Neural cell (in vitro differentiated cells): ENCODE measurements around the gene MAML2. TPM values are rescaled to one million over a fixed set of nuclear protein-coding genes. Genes with fewer than 3 reads are reported as not detected.

Source experiments
- H2AFZ ChIP-seq: fragments of 200-600, 300-800 bp; sonication (generic), shearing (Covaris generic); 2 replicates; pipeline ENCODE4 v1.6.0; 2014; ENCODE audit warnings: low read depth, mild to moderate bottlenecking, antibody characterized with exemption, low read length, moderate library complexity
- H3F3A ChIP-seq: fragments of 200-600 bp; shearing (Covaris generic); 2 replicates; pipeline ENCODE4 v1.6.1; 2016; ENCODE audit warnings: mild to moderate bottlenecking, moderate library complexity, mixed read lengths, antibody characterized with exemption, low read length; ENCODE audit not compliant: insufficient read depth, poor library complexity, severe bottlenecking
- H3K27ac ChIP-seq: fragments of 200-600, 300-800 bp; sonication (generic), shearing (Covaris generic); 2 replicates; pipeline ENCODE4 v1.5.1; 2014; ENCODE audit warnings: mild to moderate bottlenecking, low read length, moderate library complexity
- H3K27me3 ChIP-seq: fragments of 300-800, 200-600 bp; sonication (generic), shearing (Covaris generic); 2 replicates; pipeline ENCODE4 v1.6.0; 2014; ENCODE audit warnings: mild to moderate bottlenecking, low read depth, low read length, moderate library complexity; ENCODE audit not compliant: insufficient read depth
- H3K36me3 ChIP-seq: fragments of 300-800, 200-600 bp; sonication (generic), shearing (Covaris generic); 2 replicates; pipeline ENCODE4 v1.5.1; 2014; ENCODE audit warnings: mild to moderate bottlenecking, antibody characterized with exemption, low read length, moderate library complexity; ENCODE audit not compliant: insufficient read depth
- H3K4me2 ChIP-seq: fragments of 300-800, 200-600 bp; sonication (generic), shearing (Covaris generic); 2 replicates; pipeline ENCODE4 v1.6.0; 2014; ENCODE audit warnings: mild to moderate bottlenecking, low read length
- H3K4me3 ChIP-seq: fragments of 300-800, 200-600 bp; sonication (generic), shearing (Covaris generic); 2 replicates; pipeline ENCODE4 v1.5.1; 2014; ENCODE audit warnings: mild to moderate bottlenecking, low read length, moderate library complexity
- H3K79me2 ChIP-seq: fragments of 200-600 bp; shearing (Covaris generic); replicated peaks from 2 replicates; pipeline ENCODE4 v1.6.0; 2014; ENCODE audit warnings: mild to moderate bottlenecking, low read length, moderate library complexity; ENCODE audit not compliant: insufficient read depth
- H3K9ac ChIP-seq: fragments of 300-800, 200-600 bp; sonication (generic), shearing (Covaris generic); 2 replicates; pipeline ENCODE4 v1.6.1; 2016; ENCODE audit warnings: mild to moderate bottlenecking, low read length, mixed read lengths
- H3K9me2 ChIP-seq: fragments of 200-600 bp; shearing (Covaris generic); 2 replicates; pipeline ENCODE4 v1.6.1; 2016; ENCODE audit warnings: mild to moderate bottlenecking, low read length, mixed read lengths; ENCODE audit not compliant: insufficient read depth
- H3K9me3 ChIP-seq: fragments of 200-600, 300-800 bp; sonication (generic), shearing (Covaris generic); 2 replicates; pipeline ENCODE4 v1.6.1; 2016; ENCODE audit warnings: mild to moderate bottlenecking, mixed run types, low read length, moderate library complexity, mixed read lengths
- H4K20me1 ChIP-seq: fragments of 200-600 bp; shearing (Covaris generic); 2 replicates; pipeline ENCODE4 v1.6.1; 2016; ENCODE audit warnings: mild to moderate bottlenecking, mixed run types; ENCODE audit not compliant: insufficient read depth
- EP300 ChIP-seq: fragments of 450-650 bp; conservative IDR thresholded peaks from 2 replicates; pipeline ENCODE4 v1.6.1; 2014; ENCODE audit warnings: antibody characterized with exemption, mild to moderate bottlenecking, moderate library complexity; ENCODE audit not compliant: poor library complexity, severe bottlenecking
- EZH2 ChIP-seq: fragments of 200-600, 300-800 bp; shearing (Covaris generic), sonication (generic); IDR thresholded peaks from 2 replicates; pipeline ENCODE4 v1.6.1; 2014; ENCODE audit warnings: antibody characterized with exemption, low read length, borderline replicate concordance, mild to moderate bottlenecking; ENCODE audit not compliant: insufficient read depth, poor library complexity, severe bottlenecking
- MXI1 ChIP-seq: fragments of 450-650 bp; conservative IDR thresholded peaks from 2 replicates; pipeline ENCODE4 v1.6.1; 2014; ENCODE audit warnings: antibody characterized with exemption, mild to moderate bottlenecking; ENCODE audit not compliant: poor library complexity, severe bottlenecking
- POLR2AphosphoS5 ChIP-seq: IDR thresholded peaks from 2 replicates; pipeline ENCODE4 v1.6.1; 2012
- RAD21 ChIP-seq: fragments of 450-650 bp; conservative IDR thresholded peaks from 2 replicates; pipeline ENCODE4 v1.6.1; 2014; ENCODE audit warnings: antibody characterized with exemption, mild to moderate bottlenecking, moderate library complexity
- SMC3 ChIP-seq: fragments of 450-650 bp; conservative IDR thresholded peaks from 2 replicates; pipeline ENCODE4 v1.6.1; 2014; ENCODE audit warnings: antibody characterized with exemption, mild to moderate bottlenecking, moderate library complexity; ENCODE audit not compliant: poor library complexity
- TAF1 ChIP-seq: IDR thresholded peaks from 2 replicates; pipeline ENCODE4 v1.6.1; 2012; ENCODE audit warnings: low read depth
- polyA plus RNA-seq: library from polyadenylated mRNA; depleted of rRNA; stranded (reverse); fragments of >200 nt; gene quantifications from 2 replicates; pipeline ENCODE4 v1.2.3, GENCODE V29; 2014
- TF ChIP-seq, protein P1 (sequence below): fragments of 450-650 bp; IDR thresholded peaks from 2 replicates; pipeline ENCODE4 v1.5.1; 2014; ENCODE audit warnings: antibody characterized with exemption, mild to moderate bottlenecking, moderate library complexity; ENCODE audit not compliant: poor library complexity, severe bottlenecking
- TF ChIP-seq, protein P2 (sequence below): IDR thresholded peaks from 2 replicates; pipeline ENCODE4 v1.6.1; 2012; ENCODE audit warnings: borderline replicate concordance

MAML2 gene
- polyA plus RNA-seq, 1 donor from 2014 or later: 3.6 TPM

DNA sequence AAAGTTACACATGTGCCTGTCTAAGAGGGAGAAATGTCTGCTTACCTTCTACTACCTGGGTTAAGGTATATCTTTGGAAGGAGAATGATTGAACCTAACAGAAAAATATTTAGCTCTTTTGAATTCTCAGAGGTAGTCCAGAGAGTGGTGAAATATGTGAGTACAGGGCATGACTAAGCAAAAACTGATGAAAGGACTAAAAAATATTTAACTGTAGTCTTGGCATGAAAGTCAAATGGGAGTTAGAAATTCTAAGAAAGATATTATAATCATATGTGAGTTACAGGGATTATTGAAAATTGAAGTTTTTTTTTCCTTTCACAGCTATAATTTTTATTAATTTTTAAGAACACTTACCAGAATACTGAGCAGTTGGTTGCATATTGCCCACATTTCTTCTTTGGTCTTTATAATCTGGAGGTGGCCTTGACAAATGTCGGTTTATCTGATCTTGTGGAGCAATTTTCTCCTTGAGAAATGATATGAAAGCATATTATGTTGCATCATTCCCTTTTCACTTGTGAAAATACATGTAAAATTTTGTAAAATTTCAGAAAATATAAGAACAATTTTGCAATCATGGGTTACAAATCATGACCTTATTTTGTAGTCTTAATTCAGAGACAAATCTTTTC lies 357.7 kb downstream of the MAML2 start:
- H3K27me3 ChIP-seq: no peaks in the 10 kb centered on the region
- no peak overlapping the region for H2AFZ ChIP-seq
- no peak overlapping the region for H3K4me2 ChIP-seq
- no peaks in the 10 kb centered on the region for H3K79me2 ChIP-seq
- H4K20me1 ChIP-seq: no peaks in the 10 kb centered on the region
- H3K4me3 ChIP-seq: no peak overlapping the region
- H3K36me3 ChIP-seq: no peaks in the 10 kb centered on the region
- no peak for TF ChIP-seq EP300
- H3K9me2 ChIP-seq: no peaks in the 10 kb centered on the region
- H3F3A ChIP-seq: no peaks in the 10 kb centered on the region
- H3K9me3 ChIP-seq: no peaks in the 10 kb centered on the region
- H3K27ac ChIP-seq: no peak overlapping the region
- H3K9ac ChIP-seq: no peak overlapping the region

DNA sequence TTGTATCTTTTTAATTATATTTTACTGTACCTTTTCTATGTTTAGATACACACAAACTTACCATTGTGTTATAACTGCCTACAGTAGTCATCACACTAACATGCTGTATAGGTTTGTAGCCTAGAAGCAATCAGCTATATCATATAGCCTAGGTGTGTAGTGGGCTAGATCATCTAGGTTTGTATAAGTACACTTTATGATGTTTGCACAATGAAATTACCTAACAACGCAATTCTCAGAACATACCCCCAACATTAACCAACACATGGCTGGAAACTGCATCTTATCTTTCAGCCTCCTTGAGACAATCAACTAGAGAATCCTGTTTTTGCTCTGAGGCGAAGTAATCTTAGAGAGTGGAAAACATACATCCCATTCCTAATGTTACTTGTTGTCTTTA lies 358.9 kb downstream of the MAML2 start:
- no peak overlapping the region for H3K4me3 ChIP-seq
- H3K27ac ChIP-seq: no peak overlapping the region
- H3K9me3 ChIP-seq: no peaks in the 10 kb centered on the region
- H3K36me3 ChIP-seq: no peaks in the 10 kb centered on the region
- no peaks in the 10 kb centered on the region for H3K79me2 ChIP-seq
- TF ChIP-seq SMC3: no peak
- no peak for TF ChIP-seq RAD21
- TF ChIP-seq, protein P1, sequence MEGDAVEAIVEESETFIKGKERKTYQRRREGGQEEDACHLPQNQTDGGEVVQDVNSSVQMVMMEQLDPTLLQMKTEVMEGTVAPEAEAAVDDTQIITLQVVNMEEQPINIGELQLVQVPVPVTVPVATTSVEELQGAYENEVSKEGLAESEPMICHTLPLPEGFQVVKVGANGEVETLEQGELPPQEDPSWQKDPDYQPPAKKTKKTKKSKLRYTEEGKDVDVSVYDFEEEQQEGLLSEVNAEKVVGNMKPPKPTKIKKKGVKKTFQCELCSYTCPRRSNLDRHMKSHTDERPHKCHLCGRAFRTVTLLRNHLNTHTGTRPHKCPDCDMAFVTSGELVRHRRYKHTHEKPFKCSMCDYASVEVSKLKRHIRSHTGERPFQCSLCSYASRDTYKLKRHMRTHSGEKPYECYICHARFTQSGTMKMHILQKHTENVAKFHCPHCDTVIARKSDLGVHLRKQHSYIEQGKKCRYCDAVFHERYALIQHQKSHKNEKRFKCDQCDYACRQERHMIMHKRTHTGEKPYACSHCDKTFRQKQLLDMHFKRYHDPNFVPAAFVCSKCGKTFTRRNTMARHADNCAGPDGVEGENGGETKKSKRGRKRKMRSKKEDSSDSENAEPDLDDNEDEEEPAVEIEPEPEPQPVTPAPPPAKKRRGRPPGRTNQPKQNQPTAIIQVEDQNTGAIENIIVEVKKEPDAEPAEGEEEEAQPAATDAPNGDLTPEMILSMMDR: no peak
- no peak for TF ChIP-seq POLR2AphosphoS5
- TF ChIP-seq EZH2: no peak
- TF ChIP-seq MXI1: no peak
- TF ChIP-seq, protein P2, sequence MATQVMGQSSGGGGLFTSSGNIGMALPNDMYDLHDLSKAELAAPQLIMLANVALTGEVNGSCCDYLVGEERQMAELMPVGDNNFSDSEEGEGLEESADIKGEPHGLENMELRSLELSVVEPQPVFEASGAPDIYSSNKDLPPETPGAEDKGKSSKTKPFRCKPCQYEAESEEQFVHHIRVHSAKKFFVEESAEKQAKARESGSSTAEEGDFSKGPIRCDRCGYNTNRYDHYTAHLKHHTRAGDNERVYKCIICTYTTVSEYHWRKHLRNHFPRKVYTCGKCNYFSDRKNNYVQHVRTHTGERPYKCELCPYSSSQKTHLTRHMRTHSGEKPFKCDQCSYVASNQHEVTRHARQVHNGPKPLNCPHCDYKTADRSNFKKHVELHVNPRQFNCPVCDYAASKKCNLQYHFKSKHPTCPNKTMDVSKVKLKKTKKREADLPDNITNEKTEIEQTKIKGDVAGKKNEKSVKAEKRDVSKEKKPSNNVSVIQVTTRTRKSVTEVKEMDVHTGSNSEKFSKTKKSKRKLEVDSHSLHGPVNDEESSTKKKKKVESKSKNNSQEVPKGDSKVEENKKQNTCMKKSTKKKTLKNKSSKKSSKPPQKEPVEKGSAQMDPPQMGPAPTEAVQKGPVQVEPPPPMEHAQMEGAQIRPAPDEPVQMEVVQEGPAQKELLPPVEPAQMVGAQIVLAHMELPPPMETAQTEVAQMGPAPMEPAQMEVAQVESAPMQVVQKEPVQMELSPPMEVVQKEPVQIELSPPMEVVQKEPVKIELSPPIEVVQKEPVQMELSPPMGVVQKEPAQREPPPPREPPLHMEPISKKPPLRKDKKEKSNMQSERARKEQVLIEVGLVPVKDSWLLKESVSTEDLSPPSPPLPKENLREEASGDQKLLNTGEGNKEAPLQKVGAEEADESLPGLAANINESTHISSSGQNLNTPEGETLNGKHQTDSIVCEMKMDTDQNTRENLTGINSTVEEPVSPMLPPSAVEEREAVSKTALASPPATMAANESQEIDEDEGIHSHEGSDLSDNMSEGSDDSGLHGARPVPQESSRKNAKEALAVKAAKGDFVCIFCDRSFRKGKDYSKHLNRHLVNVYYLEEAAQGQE: no peak
- TF ChIP-seq TAF1: no peak
- TF ChIP-seq EP300: no peak
- no peak overlapping the region for H3K4me2 ChIP-seq
- no peaks in the 10 kb centered on the region for H3K9me2 ChIP-seq
- H2AFZ ChIP-seq: no peak overlapping the region
- H3K9ac ChIP-seq: no peak overlapping the region
- no peaks in the 10 kb centered on the region for H3K27me3 ChIP-seq
- H4K20me1 ChIP-seq: no peaks in the 10 kb centered on the region
- no peaks in the 10 kb centered on the region for H3F3A ChIP-seq
